Mammary microvascular endothelial cell (primary cell): ENCODE measurements around the gene TDRD10. TPM values are rescaled to one million over a fixed set of nuclear protein-coding genes. Genes with fewer than 3 reads are reported as not detected.

Experiments
- total RNA-seq: library from RNA; depleted of rRNA; stranded (reverse); fragments of >200 nt; gene quantifications from 2 replicates; pipeline ENCODE4 v1.2.3, GENCODE V29; 2015

The TDRD10 gene
- 2.6 and 2.9 TPM in 2 replicates for total RNA-seq

GRCh38 chr1:154502066-154502743, at the start of gene TDRD10, which contains the start of gene SHE:
TDRD10 (plus strand) TSS chr1:154502219; CDS start chr1:154506904, 4,685 bp downstream.
SHE (minus strand) TSS chr1:154502412; CDS start chr1:154502026, 386 bp downstream.

GRCh38 chr1:154557939-154558719, 56.1 kb downstream of the TDRD10 start, which contains the start of gene UBE2Q1:
UBE2Q1 (minus strand) TSS chr1:154558662; CDS start chr1:154558553, 109 bp downstream.

GRCh38 chr1:154567386-154568156, 65.6 kb downstream of the TDRD10 start, which contains the start of gene CHRNB2:
CHRNB2 (plus strand) TSS chr1:154567778; CDS start chr1:154568045, 267 bp downstream.

Other genes with a start within 250 kb of the TDRD10 start
- 118 and 124 TPM in 2 replicates for gene HAX1, start 229.6 kb upstream of the TDRD10 start, total RNA-seq
- gene AQP10, start 181.1 kb upstream of the TDRD10 start, total RNA-seq = not detected in 2 replicates
- gene ATP8B2, start 176.7 kb upstream of the TDRD10 start, total RNA-seq = 53.6 and 59.0 TPM in 2 replicates
- gene IL6R, start 96.9 kb upstream of the TDRD10 start, total RNA-seq = 5.3 and 8.3 TPM in 2 replicates
- 34.3 and 39.5 TPM in 2 replicates for gene SHE, start 193 bp downstream of the TDRD10 start, total RNA-seq
- gene UBE2Q1, start 56.4 kb downstream of the TDRD10 start, total RNA-seq = 34.3 and 36.7 TPM in 2 replicates
- 0.10 TPM in 1 of 2 replicates, not detected in the other for gene CHRNB2, start 65.6 kb downstream of the TDRD10 start, total RNA-seq
- 102 and 108 TPM in 2 replicates for gene ADAR, start 106.0 kb downstream of the TDRD10 start, total RNA-seq